ENCODE results near the gene ZCWPW2.

DNA sequence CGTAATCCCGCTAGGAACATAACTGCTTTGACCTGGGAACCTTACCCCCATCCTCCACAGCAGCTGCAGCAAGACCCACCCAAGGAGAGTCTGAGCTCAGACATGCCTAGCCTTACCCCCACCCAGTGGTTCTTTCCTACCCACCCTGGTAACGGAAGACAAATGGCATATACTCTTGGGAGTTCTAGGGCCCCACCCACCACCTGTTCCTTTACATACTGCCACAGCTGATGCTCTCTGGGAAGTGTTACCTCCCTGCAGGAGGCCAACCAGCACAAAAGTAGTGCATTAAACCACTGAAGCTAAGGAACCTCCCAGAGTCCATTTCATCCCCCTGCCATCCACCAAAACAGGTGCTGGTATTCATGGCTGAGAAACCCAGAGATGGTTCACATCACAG, 50.7 kb downstream of the ZCWPW2 start:
- no peak for TF ChIP-seq POLR2AphosphoS5 (IDR thresholded peaks at IDR 0.05)
- TF ChIP-seq, protein P1, sequence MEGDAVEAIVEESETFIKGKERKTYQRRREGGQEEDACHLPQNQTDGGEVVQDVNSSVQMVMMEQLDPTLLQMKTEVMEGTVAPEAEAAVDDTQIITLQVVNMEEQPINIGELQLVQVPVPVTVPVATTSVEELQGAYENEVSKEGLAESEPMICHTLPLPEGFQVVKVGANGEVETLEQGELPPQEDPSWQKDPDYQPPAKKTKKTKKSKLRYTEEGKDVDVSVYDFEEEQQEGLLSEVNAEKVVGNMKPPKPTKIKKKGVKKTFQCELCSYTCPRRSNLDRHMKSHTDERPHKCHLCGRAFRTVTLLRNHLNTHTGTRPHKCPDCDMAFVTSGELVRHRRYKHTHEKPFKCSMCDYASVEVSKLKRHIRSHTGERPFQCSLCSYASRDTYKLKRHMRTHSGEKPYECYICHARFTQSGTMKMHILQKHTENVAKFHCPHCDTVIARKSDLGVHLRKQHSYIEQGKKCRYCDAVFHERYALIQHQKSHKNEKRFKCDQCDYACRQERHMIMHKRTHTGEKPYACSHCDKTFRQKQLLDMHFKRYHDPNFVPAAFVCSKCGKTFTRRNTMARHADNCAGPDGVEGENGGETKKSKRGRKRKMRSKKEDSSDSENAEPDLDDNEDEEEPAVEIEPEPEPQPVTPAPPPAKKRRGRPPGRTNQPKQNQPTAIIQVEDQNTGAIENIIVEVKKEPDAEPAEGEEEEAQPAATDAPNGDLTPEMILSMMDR (IDR thresholded peaks at IDR 0.05) = no peak
- TF ChIP-seq EP300 (IDR thresholded peaks at IDR 0.05) = no peak
